IMR-90 (cell line): ENCODE measurements around the gene HMGN4. TPM values are rescaled to one million over a fixed set of nuclear protein-coding genes. Genes with fewer than 3 reads are reported as not detected.

ENCODE experiments used
- ATAC-seq: fragments of 200-7000 bp; cut with Tn5 transposase; 2 replicates; pipeline ENCODE4 v1.9.1; 2020; ENCODE audit warnings: low read depth, mild to moderate bottlenecking, moderate library complexity
- BruUV-seq: library from RNA; stranded (reverse); fragments of 400-500 nt; replicated peaks from 2 replicates; lab custom pipeline; 2021; lab: Mats Ljungman, UMichigan
- CTCF ChIA-PET: fragments of 300-600 bp; formaldehyde crosslinking; extraction: SDS; loops from one replicate; lab custom pipeline; 2021; ENCODE audit warnings: antibody characterized with exemption; lab: Yijun Ruan, JAX
- POLR2A ChIA-PET: fragments of 300-600 bp; sonication (Branson Sonifier 250); formaldehyde crosslinking; loops from one replicate; lab custom pipeline; 2022; ENCODE audit warnings: antibody characterized with exemption; ENCODE audit not compliant: unreplicated experiment; lab: Charles Lee
- DNase-seq: peaks from one replicate; pipeline ENCODE4 v3.0.0; 2013
- H2AFZ ChIP-seq: replicated peaks from 2 replicates; pipeline ENCODE3; 2013; ENCODE audit warnings: low read length, mild to moderate bottlenecking; ENCODE audit not compliant: poor library complexity
- H2AK5ac ChIP-seq: 2 replicates; pipeline ENCODE4 v1.6.1; 2013; ENCODE audit warnings: low read depth, low read length, inconsistent platforms
- H2AK9ac ChIP-seq: replicated peaks from 2 replicates; pipeline ENCODE3; 2013; ENCODE audit warnings: mild to moderate bottlenecking, low read depth, low read length, moderate library complexity; ENCODE audit not compliant: poor library complexity
- H2BK120ac ChIP-seq: 2 replicates; pipeline ENCODE4 v1.6.1; 2013; ENCODE audit warnings: low read depth, low read length, inconsistent platforms
- H2BK15ac ChIP-seq: 3 replicates; pipeline ENCODE4 v1.6.1; 2013; ENCODE audit warnings: low read depth, low read length, inconsistent platforms
- H2BK20ac ChIP-seq: 2 replicates; pipeline ENCODE4 v1.6.1; 2013; ENCODE audit warnings: low read depth, mild to moderate bottlenecking, inconsistent platforms, low read length, moderate library complexity
- H2BK5ac ChIP-seq: 2 replicates; pipeline ENCODE4 v1.6.1; 2013; ENCODE audit warnings: mild to moderate bottlenecking, low read depth, low read length, inconsistent platforms; ENCODE audit not compliant: poor library complexity, severe bottlenecking
- H3K14ac ChIP-seq: replicated peaks from 2 replicates; pipeline ENCODE4 v1.6.1; 2013; ENCODE audit warnings: low read depth, low read length, inconsistent platforms
- H3K18ac ChIP-seq: 2 replicates; pipeline ENCODE4 v1.6.1; 2013; ENCODE audit warnings: low read depth, low read length, control low read depth
- H3K23ac ChIP-seq: 2 replicates; pipeline ENCODE4 v1.6.1; 2013; ENCODE audit warnings: low read depth, low read length, inconsistent platforms
- H3K27ac ChIP-seq: 2 replicates; pipeline ENCODE4 v1.5.1; 2013; ENCODE audit warnings: mild to moderate bottlenecking, control low read depth, low read length; ENCODE audit not compliant: insufficient read depth
- H3K27me3 ChIP-seq: 2 replicates; pipeline ENCODE4 v1.6.1; 2013; ENCODE audit warnings: low read length; ENCODE audit not compliant: control insufficient read depth, insufficient read depth
- H3K36me3 ChIP-seq: 2 replicates; pipeline ENCODE4 v1.6.1; 2013; ENCODE audit warnings: low read length, mixed read lengths; ENCODE audit not compliant: control insufficient read depth, insufficient read depth
- H3K4ac ChIP-seq: 2 replicates; pipeline ENCODE4 v1.6.1; 2013; ENCODE audit warnings: low read depth, low read length, inconsistent platforms
- H3K4me1 ChIP-seq: 2 replicates; pipeline ENCODE4 v1.6.1; 2013; ENCODE audit warnings: low read length, mixed read lengths; ENCODE audit not compliant: control insufficient read depth, insufficient read depth
- H3K4me2 ChIP-seq: 2 replicates; pipeline ENCODE4 v1.6.1; 2013; ENCODE audit warnings: low read depth, mild to moderate bottlenecking, control low read depth, low read length, moderate library complexity
- H3K4me3 ChIP-seq: 2 replicates; pipeline ENCODE4 v1.5.1; 2013; ENCODE audit warnings: low read depth, mild to moderate bottlenecking, control low read depth, low read length, moderate library complexity; ENCODE audit not compliant: insufficient read depth
- H3K56ac ChIP-seq: 2 replicates; pipeline ENCODE4 v1.6.1; 2013; ENCODE audit warnings: low read length, inconsistent platforms; ENCODE audit not compliant: insufficient read depth; ENCODE audit errors: extremely low read depth
- H3K79me1 ChIP-seq, 2 experiments: 2 replicates each; pipeline ENCODE4 v1.6.1; 2013; ENCODE audit warnings: low read length in 2 of 2, inconsistent platforms in 1 of 2, low read depth in 1 of 2
- H3K9ac ChIP-seq: 2 replicates; pipeline ENCODE4 v1.6.1; 2013; ENCODE audit warnings: low read depth, low read length, control low read depth
- H3K9me1 ChIP-seq: 2 replicates; pipeline ENCODE4 v1.6.1; 2013; ENCODE audit warnings: low read length, inconsistent platforms; ENCODE audit not compliant: insufficient read depth
- H3K9me3 ChIP-seq: 2 replicates; pipeline ENCODE4 v1.6.1; 2013; ENCODE audit warnings: low read length; ENCODE audit not compliant: control insufficient read depth, insufficient read depth
- H4K20me1 ChIP-seq: 2 replicates; pipeline ENCODE4 v1.6.1; 2013; ENCODE audit warnings: low read length, inconsistent platforms; ENCODE audit not compliant: insufficient read depth
- H4K5ac ChIP-seq: 2 replicates; pipeline ENCODE4 v1.6.1; 2013; ENCODE audit warnings: mild to moderate bottlenecking, low read depth, low read length, control low read depth
- H4K8ac ChIP-seq, 2 experiments: 2 replicates each; pipeline ENCODE4 v1.6.1; 2013; ENCODE audit warnings: low read depth in 2 of 2, low read length in 2 of 2, control low read depth in 1 of 2, inconsistent platforms in 1 of 2
- H4K91ac ChIP-seq: 2 replicates; pipeline ENCODE4 v1.6.1; 2013; ENCODE audit warnings: low read depth, low read length, inconsistent platforms; ENCODE audit not compliant: insufficient read depth
- SMC3 ChIP-seq: fragments of 150-350 bp; IDR thresholded peaks from 2 replicates; pipeline ENCODE4 v1.6.1; 2016; ENCODE audit warnings: low read depth, mild to moderate bottlenecking, antibody characterized with exemption, low read length, moderate library complexity
- dilution Hi-C: fragments of 300-500 bp; cut with HindIII; formaldehyde crosslinking; loops from one replicate; pipeline ENCODE4 v1.14.3; 2018; ENCODE audit warnings: low sequenced_read_pairs; ENCODE audit not compliant: unreplicated experiment
- in situ Hi-C: fragments of 300-500 bp; cut with MboI; formaldehyde crosslinking; loops from 3 replicates; pipeline ENCODE4 v1.14.3; 2019; ENCODE audit warnings: low sequenced_read_pairs, inconsistent platforms, mixed read lengths
- intact Hi-C: fragments of 100-400 bp; cut with micrococcal nuclease; formaldehyde crosslinking; loops from 2 replicates; pipeline ENCODE4 v1.10.0; 2022
- polyA plus RNA-seq, 3 experiments: library from polyadenylated mRNA; depleted of rRNA; stranded (reverse); fragments of >200 nt; gene quantifications; 2 replicates each; pipeline ENCODE4 v1.2.3, GENCODE V29; 2012; ENCODE audit warnings: low replicate concordance in 1 of 3
- total RNA-seq: library from RNA; depleted of rRNA; stranded (reverse); fragments of >200 nt; gene quantifications from 2 replicates; pipeline ENCODE4 v1.2.3, GENCODE V29; 2012

The HMGN4 gene
- total and polyA plus RNA-seq, 2 of the 4 experiments (the other 2 are of a cell fraction), result 46.4 to 50.2 TPM

- H3K14ac ChIP-seq, result no peak overlapping the region
- no peak overlapping the region for H2BK15ac ChIP-seq
- no peak overlapping the region for H2BK120ac ChIP-seq
- H3K23ac ChIP-seq, result no peak overlapping the region
- H3K4ac ChIP-seq, result no peak overlapping the region
- H3K27ac ChIP-seq, result no peak overlapping the region
- no peak for TF ChIP-seq SMC3
- peaks cover 14% of the 10 kb centered on the region for H3K36me3 ChIP-seq
- no peak overlapping the region for H3K4me3 ChIP-seq
- peaks cover 15 to 44% of the 10 kb centered on the region in 2 experiments for H3K79me1 ChIP-seq
- CTCF ChIA-PET, result no interaction called here
- H3K56ac ChIP-seq, result no peak overlapping the region
- H3K9me3 ChIP-seq, result no peaks in the 10 kb centered on the region
- peaks cover 3% of the 10 kb centered on the region; the same call in 1 of the 2 replicates for H3K9me1 ChIP-seq
- H2BK5ac ChIP-seq, result no peak overlapping the region
- H4K20me1 ChIP-seq, result no peaks in the 10 kb centered on the region; the same call in 1 of the 2 replicates
- DNase-seq (no peak), ATAC-seq (no peak)
- no peak overlapping the region for H2AFZ ChIP-seq
- H3K4me1 ChIP-seq, result no peaks in the 10 kb centered on the region
- dilution Hi-C loops (no loop called here), in situ Hi-C loops (no loop called here), intact Hi-C loops (no loop called here)
- no peak overlapping the region for H4K8ac ChIP-seq
- no peak overlapping the region for H2AK9ac ChIP-seq
- no TSS peak for BruUV-seq
- H3K27me3 ChIP-seq, result no peaks in the 10 kb centered on the region
- POLR2A ChIA-PET, result no interaction called here
- H3K9ac ChIP-seq, result no peak overlapping the region
- no peak overlapping the region for H2AK5ac ChIP-seq
- H3K4me2 ChIP-seq, result no peak overlapping the region
- H3K18ac ChIP-seq, result no peak overlapping the region
- no peak overlapping the region for H4K5ac ChIP-seq
- no peak overlapping the region for H2BK20ac ChIP-seq
- H4K91ac ChIP-seq, result no peak overlapping the region
Measured at GRCh38 chr6:26544473-26544872, 6.3 kb downstream of the HMGN4 start.
